Duodenal mucosa (tissue), 2 donors: ENCODE data around the gene AHCYL1.

ENCODE experiments used
- H3K27ac ChIP-seq: one replicate; pipeline ENCODE4 v1.7.0; 2013; ENCODE audit warnings: low read depth, low read length
- H3K27me3 ChIP-seq, 2 donors: one replicate each; pipeline ENCODE4 v1.7.0; 2013; ENCODE audit warnings: low read length in 2 of 2, control low read depth in 1 of 2; ENCODE audit not compliant: insufficient read depth in 2 of 2, control insufficient read depth in 1 of 2
- H3K36me3 ChIP-seq, 2 donors: one replicate each; pipeline ENCODE4 v1.7.0; 2013; ENCODE audit warnings: low read length in 2 of 2, control low read depth in 1 of 2; ENCODE audit not compliant: insufficient read depth in 2 of 2, control insufficient read depth in 1 of 2
- H3K4me1 ChIP-seq, 2 donors: one replicate each; pipeline ENCODE4 v1.7.0; 2013; ENCODE audit warnings: low read length in 2 of 2, control low read depth in 1 of 2; ENCODE audit not compliant: insufficient read depth in 2 of 2, control insufficient read depth in 1 of 2
- H3K4me3 ChIP-seq, 2 donors: one replicate each; pipeline ENCODE4 v1.7.0; 2013; ENCODE audit warnings: low read length in 2 of 2, low read depth in 1 of 2
- H3K9ac ChIP-seq, 2 donors: one replicate each; pipeline ENCODE4 v1.7.0; 2013; ENCODE audit warnings: low read length in 2 of 2, low read depth in 1 of 2
- H3K9me3 ChIP-seq, 2 donors: one replicate each; pipeline ENCODE4 v1.7.0; 2013; ENCODE audit warnings: low read length in 2 of 2, control low read depth in 1 of 2; ENCODE audit not compliant: control insufficient read depth in 1 of 2

The AHCYL1 gene

GRCh38 chr1:109984456-109985246 lies at the start of gene AHCYL1:
Gene AHCYL1 (plus strand): TSS chr1:109984765. CDS start chr1:109985053, 288 bp downstream.
- H3K27ac ChIP-seq, result peak within 1 kb of the TSS; percentile 93
- H3K4me3 ChIP-seq, result peak within 1 kb of the TSS; percentile 83 to 94
- H3K9me3 ChIP-seq, result no peaks in the 10 kb centered on the region
- peaks cover 42 to 52% of the 10 kb centered on the region in 2 donors for H3K4me1 ChIP-seq
- H3K36me3 ChIP-seq, result peaks cover 0 to 3% of the 10 kb centered on the region in 2 donors
- H3K9ac ChIP-seq, result peak within 1 kb of the TSS; percentile 90 to 98
- no peaks in the 10 kb centered on the region for H3K27me3 ChIP-seq

- no peaks in the 10 kb centered on the region for H3K27me3 ChIP-seq
- H3K9ac ChIP-seq, result peak overlapping the region in 1 of 2 donors; percentile 19
- no peak overlapping the region for H3K4me3 ChIP-seq
- H3K4me1 ChIP-seq, result peaks cover 38 to 39% of the 10 kb centered on the region in 2 donors
- peak overlapping the region; percentile 55 for H3K27ac ChIP-seq
- H3K9me3 ChIP-seq, result peaks cover 6 to 7% of the 10 kb centered on the region in 2 donors
- no peaks in the 10 kb centered on the region for H3K36me3 ChIP-seq
Observed at GRCh38 chr1:109935451-109935900, 49.1 kb upstream of the AHCYL1 start.

GRCh38 chr1:109937738-109938137 lies 46.8 kb upstream of the AHCYL1 start:
- H3K4me1 ChIP-seq, result peaks cover 25 to 27% of the 10 kb centered on the region in 2 donors
- no peaks in the 10 kb centered on the region for H3K27me3 ChIP-seq
- H3K9me3 ChIP-seq, result peaks cover 6 to 7% of the 10 kb centered on the region in 2 donors
- no peak overlapping the region for H3K27ac ChIP-seq
- H3K9ac ChIP-seq, result no peak overlapping the region
- no peak overlapping the region for H3K4me3 ChIP-seq
- H3K36me3 ChIP-seq, result no peaks in the 10 kb centered on the region

GRCh38 chr1:109938556-109938955 lies 46.0 kb upstream of the AHCYL1 start:
- Histone ChIP-seq H3K4me3 (no peak overlapping the region), H3K9me3 (peaks cover 6 to 7% of the 10 kb centered on the region in 2 donors), H3K27me3 (no peaks in the 10 kb centered on the region), H3K4me1 (peaks cover 24 to 26% of the 10 kb centered on the region in 2 donors), H3K36me3 (no peaks in the 10 kb centered on the region), H3K27ac (no peak overlapping the region), H3K9ac (no peak overlapping the region)

- Histone ChIP-seq H3K36me3 (no peaks in the 10 kb centered on the region), H3K9me3 (peaks cover 6% of the 10 kb centered on the region in 2 donors), H3K9ac (no peak overlapping the region), H3K4me1 (peaks cover 0 to under 1% of the 10 kb centered on the region in 2 donors), H3K27me3 (no peaks in the 10 kb centered on the region), H3K4me3 (no peak overlapping the region), H3K27ac (no peak overlapping the region)
Observed at GRCh38 chr1:109942434-109942833, 42.1 kb upstream of the AHCYL1 start.

- H3K36me3 ChIP-seq, result no peaks in the 10 kb centered on the region
- no peaks in the 10 kb centered on the region for H3K9me3 ChIP-seq
- H3K4me1 ChIP-seq, result peaks cover 6 to 10% of the 10 kb centered on the region in 2 donors
- no peak overlapping the region for H3K27ac ChIP-seq
- H3K9ac ChIP-seq, result no peak overlapping the region
- no peak overlapping the region for H3K4me3 ChIP-seq
- no peaks in the 10 kb centered on the region for H3K27me3 ChIP-seq
Observed at GRCh38 chr1:109944541-109944940, 40.0 kb upstream of the AHCYL1 start.

GRCh38 chr1:109946511-109946910 lies 38.1 kb upstream of the AHCYL1 start:
- Histone ChIP-seq H3K9ac (no peak overlapping the region), H3K9me3 (no peaks in the 10 kb centered on the region), H3K4me1 (peaks cover 6 to 10% of the 10 kb centered on the region in 2 donors), H3K27me3 (no peaks in the 10 kb centered on the region), H3K36me3 (no peaks in the 10 kb centered on the region), H3K4me3 (no peak overlapping the region), H3K27ac (no peak overlapping the region)

- Histone ChIP-seq H3K27me3 (no peaks in the 10 kb centered on the region), H3K27ac (no peak overlapping the region), H3K4me3 (no peak overlapping the region), H3K36me3 (no peaks in the 10 kb centered on the region), H3K9ac (no peak overlapping the region), H3K4me1 (peaks cover 6 to 10% of the 10 kb centered on the region in 2 donors), H3K9me3 (no peaks in the 10 kb centered on the region)
Observed at GRCh38 chr1:109947582-109948284, 36.8 kb upstream of the AHCYL1 start.

GRCh38 chr1:109948285-109948630 lies 36.3 kb upstream of the AHCYL1 start:
- H3K4me1 ChIP-seq, result peaks cover 6 to 10% of the 10 kb centered on the region in 2 donors
- H3K4me3 ChIP-seq, result no peak overlapping the region
- no peak overlapping the region for H3K9ac ChIP-seq
- no peaks in the 10 kb centered on the region for H3K9me3 ChIP-seq
- H3K36me3 ChIP-seq, result no peaks in the 10 kb centered on the region
- H3K27ac ChIP-seq, result no peak overlapping the region
- H3K27me3 ChIP-seq, result no peaks in the 10 kb centered on the region

GRCh38 chr1:109950038-109950437 lies 34.5 kb upstream of the AHCYL1 start:
- Histone ChIP-seq H3K4me3 (no peak overlapping the region), H3K27ac (no peak overlapping the region), H3K27me3 (no peaks in the 10 kb centered on the region), H3K4me1 (peaks cover 6 to 14% of the 10 kb centered on the region in 2 donors), H3K36me3 (no peaks in the 10 kb centered on the region), H3K9ac (no peak overlapping the region), H3K9me3 (no peaks in the 10 kb centered on the region)
